WTC11 (cell line): ENCODE measurements around the gene SNX20. TPM values are rescaled to one million over a fixed set of nuclear protein-coding genes. Genes with fewer than 3 reads are reported as not detected.

ENCODE experiments used
- ATAC-seq: fragments of 200-7000 bp; cut with Tn5 transposase; 2 replicates; pipeline ENCODE4 v1.10.0; 2021; ENCODE audit warnings: mild to moderate bottlenecking, moderate library complexity
- CTCF ChIA-PET: fragments of 300-600 bp; sonication (Branson Sonifier 250); formaldehyde crosslinking; loops from one replicate; lab custom pipeline; 2021; ENCODE audit warnings: antibody characterized with exemption; lab: Charles Lee
- POLR2A ChIA-PET: fragments of 350-600 bp; sonication (Branson Sonifier 250); formaldehyde crosslinking; loops from one replicate; lab custom pipeline; 2021; ENCODE audit warnings: antibody characterized with exemption; lab: Charles Lee
- DNase-seq: peaks from one replicate; pipeline ENCODE4 v3.0.0; 2021; ENCODE audit warnings: low spot score
- H3K27ac Mint-ChIP-seq: 2 replicates; pipeline ENCODE4 v1.8.0; 2021; ENCODE audit warnings: mixed read lengths
- H3K27me3 Mint-ChIP-seq: 2 replicates; pipeline ENCODE4 v1.8.0; 2021; ENCODE audit warnings: low read depth, mild to moderate bottlenecking, moderate library complexity, mixed read lengths
- H3K36me3 Mint-ChIP-seq: 2 replicates; pipeline ENCODE4 v1.8.0; 2021; ENCODE audit warnings: mixed read lengths
- H3K4me1 Mint-ChIP-seq: 2 replicates; pipeline ENCODE4 v1.8.0; 2022; ENCODE audit warnings: mixed read lengths
- H3K4me3 Mint-ChIP-seq: 2 replicates; pipeline ENCODE4 v1.8.0; 2021; ENCODE audit warnings: mild to moderate bottlenecking, moderate library complexity, mixed read lengths
- H3K9me3 Mint-ChIP-seq: 2 replicates; pipeline ENCODE4 v1.8.0; 2021; ENCODE audit warnings: mixed read lengths
- ATF1 ChIP-seq: sonication (generic); formaldehyde crosslinking; IDR thresholded peaks from 2 replicates; pipeline ENCODE4 v1.8.1; 2023; ENCODE audit warnings: mild to moderate bottlenecking, moderate library complexity, missing genetic modification reagents
- CBFB ChIP-seq: sonication (generic); formaldehyde crosslinking; IDR thresholded peaks from 2 replicates; pipeline ENCODE4 v1.8.1; 2022; ENCODE audit warnings: mild to moderate bottlenecking, low read depth, missing genetic modification reagents
- CTCF ChIP-seq: fragments of 200-600 bp; IDR thresholded peaks from 2 replicates; pipeline ENCODE4 v1.8.0; 2022; ENCODE audit warnings: antibody characterized with exemption
- E2F5 ChIP-seq: sonication (generic); formaldehyde crosslinking; IDR thresholded peaks from 2 replicates; pipeline ENCODE4 v1.8.1; 2022; ENCODE audit warnings: mild to moderate bottlenecking, moderate library complexity, missing genetic modification reagents
- ERG ChIP-seq: fragments of 250-450 bp; sonication (Bioruptor Pico); IDR thresholded peaks from 2 replicates; pipeline ENCODE4 v1.8.0; 2021; ENCODE audit warnings: mild to moderate bottlenecking
- ETV6 ChIP-seq: sonication (generic); formaldehyde crosslinking; IDR thresholded peaks from 2 replicates; pipeline ENCODE4 v1.8.1; 2022; ENCODE audit warnings: mild to moderate bottlenecking, missing genetic modification reagents
- FOXP1 ChIP-seq: sonication (generic); formaldehyde crosslinking; IDR thresholded peaks from 2 replicates; pipeline ENCODE4 v1.8.0; 2022; ENCODE audit warnings: missing genetic modification reagents, mild to moderate bottlenecking, moderate library complexity, borderline replicate concordance
- GABPB1 ChIP-seq: sonication (generic); formaldehyde crosslinking; IDR thresholded peaks from 2 replicates; pipeline ENCODE4 v1.8.1; 2023; ENCODE audit warnings: mild to moderate bottlenecking, missing genetic modification reagents
- HMGXB4 ChIP-seq: sonication (generic); formaldehyde crosslinking; IDR thresholded peaks from 2 replicates; pipeline ENCODE4 v1.8.1; 2023; ENCODE audit warnings: mild to moderate bottlenecking, moderate library complexity, missing genetic modification reagents
- JAZF1 ChIP-seq: fragments of 250-450 bp; sonication (Bioruptor Pico); IDR thresholded peaks from 2 replicates; pipeline ENCODE4 v1.9.0; 2021; ENCODE audit warnings: moderate library complexity, mild to moderate bottlenecking, inconsistent platforms
- KAT7 ChIP-seq: sonication (generic); formaldehyde crosslinking; IDR thresholded peaks from 2 replicates; pipeline ENCODE4 v1.8.1; 2023; ENCODE audit warnings: missing genetic modification reagents, mild to moderate bottlenecking, borderline replicate concordance
- RELA ChIP-seq: sonication (generic); formaldehyde crosslinking; IDR thresholded peaks from 2 replicates; pipeline ENCODE4 v1.8.1; 2022; ENCODE audit warnings: missing genetic modification reagents, mild to moderate bottlenecking, borderline replicate concordance
- TCF7 ChIP-seq: sonication (generic); formaldehyde crosslinking; IDR thresholded peaks from 2 replicates; pipeline ENCODE4 v1.8.0; 2022; ENCODE audit warnings: mild to moderate bottlenecking, low read depth, missing genetic modification reagents, moderate library complexity
- USF1 ChIP-seq: sonication (generic); formaldehyde crosslinking; IDR thresholded peaks from 2 replicates; pipeline ENCODE4 v1.8.0; 2022; ENCODE audit warnings: mild to moderate bottlenecking, missing genetic modification reagents
- ZNF121 ChIP-seq: sonication (generic); formaldehyde crosslinking; IDR thresholded peaks from 2 replicates; pipeline ENCODE4 v1.8.0; 2023; ENCODE audit warnings: missing genetic modification reagents
- ZNF281 ChIP-seq: sonication (generic); formaldehyde crosslinking; IDR thresholded peaks from 2 replicates; pipeline ENCODE4 v1.8.0; 2023; ENCODE audit warnings: mild to moderate bottlenecking, missing genetic modification reagents
- ZNF425 ChIP-seq: fragments of 250-450 bp; sonication (Bioruptor Pico); conservative IDR thresholded peaks from 2 replicates; pipeline ENCODE4 v1.9.0; 2021; ENCODE audit warnings: mild to moderate bottlenecking
- ZNF512 ChIP-seq: sonication (generic); formaldehyde crosslinking; IDR thresholded peaks from 2 replicates; pipeline ENCODE4 v1.8.1; 2022; ENCODE audit warnings: missing genetic modification reagents, borderline replicate concordance
- total RNA-seq: library from RNA; stranded (reverse); gene quantifications from 3 replicates; pipeline ENCODE4 v1.2.3, GENCODE V29; 2021

SNX20 gene
- total RNA-seq, 1 experiment from 2014 or later: not detected

- peak overlapping the region; percentile 41; the same call in 1 of the 2 replicates for H3K27ac Mint-ChIP-seq
- H3K27me3 Mint-ChIP-seq: no peaks in the 10 kb centered on the region
- peaks cover 5% of the 10 kb centered on the region; the same call in 1 of the 2 replicates for H3K36me3 Mint-ChIP-seq
- ChIA-PET CTCF (interaction anchor here (0.6 to 2.6 kb wide), 13 partner anchors 10 to 126 kb away, joined by 3 to 26 read pairs (median 4); no protein-coding TSS in a partner anchor), POLR2A (no interaction called here)
- peaks cover 12% of the 10 kb centered on the region for H3K4me1 Mint-ChIP-seq
- peaks cover 14% of the 10 kb centered on the region for H3K9me3 Mint-ChIP-seq
- peak; percentile 29 for DNase-seq
- ATAC-seq: peak; percentile 85
- no peak overlapping the region for H3K4me3 Mint-ChIP-seq
- TF ChIP-seq CTCF (0 out of 2 replicates have a peak, but pooled peaks have one; percentile 15), FOXP1 (CRISPR knock-in tag) (peak; percentile 36; the same call in 1 of the 2 replicates), E2F5 (CRISPR knock-in tag) (no peak), GABPB1 (CRISPR knock-in tag) (no peak), ZNF281 (CRISPR knock-in tag) (no peak)
These were observed 38.6 kb upstream of the SNX20 start for GRCh38 chr16:50719401-50720337.

- Mint-ChIP-seq H3K36me3 (peaks cover under 1% of the 10 kb centered on the region; the same call in 1 of the 2 replicates), H3K4me1 (peaks cover 12% of the 10 kb centered on the region), H3K4me3 (no peak overlapping the region), H3K27me3 (no peaks in the 10 kb centered on the region), H3K9me3 (peaks cover 7% of the 10 kb centered on the region), H3K27ac (no peak overlapping the region)
- ChIA-PET POLR2A (no interaction called here), CTCF (interaction anchor here (0.7 to 2.6 kb wide), 4 partner anchors 28 to 87 kb away, joined by 3 to 26 read pairs (median 10); no protein-coding TSS in a partner anchor)
- ATAC-seq (no peak), DNase-seq (no peak)
- TF ChIP-seq ZNF512 (CRISPR knock-in tag) (no peak), ETV6 (CRISPR knock-in tag) (no peak), ZNF425 (CRISPR knock-in tag) (no peak), JAZF1 (no peak), CBFB (CRISPR knock-in tag) (no peak), ERG (CRISPR knock-in tag) (no peak), ATF1 (CRISPR knock-in tag) (no peak), ZNF121 (CRISPR knock-in tag) (no peak), RELA (CRISPR knock-in tag) (no peak), HMGXB4 (CRISPR knock-in tag) (no peak), USF1 (CRISPR knock-in tag) (no peak), FOXP1 (CRISPR knock-in tag) (no peak), KAT7 (no peak), TCF7 (no peak)
These were observed 37.8 kb upstream of the SNX20 start for GRCh38 chr16:50718761-50719400.
